DND-41 (cell line): Measurements from ENCODE around the gene PCAT6.

ENCODE experiments used
- ATAC-seq: fragments of 200-7000 bp; cut with Tn5 transposase; 3 replicates; pipeline ENCODE4 v1.9.1; 2021; ENCODE audit warnings: low read depth; ENCODE audit not compliant: insufficient read depth
- DNase-seq: peaks from one replicate; pipeline ENCODE4 v3.0.0-alpha.2; 2020
- H2AFZ ChIP-seq: 2 replicates; pipeline ENCODE4 v1.6.0; 2012; ENCODE audit warnings: low read depth, low read length
- H3K27ac ChIP-seq: 2 replicates; pipeline ENCODE4 v1.5.1; 2012; ENCODE audit warnings: low read length, inconsistent platforms
- H3K27me3 ChIP-seq: fragments of 200-600 bp; sonication (generic); 2 replicates; pipeline ENCODE4 v1.6.0; 2012; ENCODE audit warnings: low read length, mild to moderate bottlenecking, inconsistent platforms; ENCODE audit not compliant: insufficient read depth, poor library complexity
- H3K36me3 ChIP-seq: 2 replicates; pipeline ENCODE4 v1.5.1; 2012; ENCODE audit warnings: low read length, inconsistent platforms; ENCODE audit not compliant: insufficient read depth
- H3K4me1 ChIP-seq: 2 replicates; pipeline ENCODE4 v1.5.1; 2012; ENCODE audit warnings: mild to moderate bottlenecking, low read length; ENCODE audit not compliant: insufficient read depth
- H3K4me2 ChIP-seq: 2 replicates; pipeline ENCODE4 v1.6.0; 2012; ENCODE audit warnings: mild to moderate bottlenecking, moderate library complexity, low read length, inconsistent platforms; ENCODE audit not compliant: insufficient read depth
- H3K4me3 ChIP-seq, 2 experiments: fragments of 200-600 bp in 1 of 2; shearing (Covaris generic) in 1 of 2; 2 replicates each; pipeline ENCODE4 v1.5.1; 2012 to 2016; ENCODE audit warnings: inconsistent platforms in 2 of 2, low read length in 2 of 2, mild to moderate bottlenecking in 2 of 2, low read depth in 1 of 2, moderate library complexity in 1 of 2
- H3K79me2 ChIP-seq: 2 replicates; pipeline ENCODE4 v1.6.0; 2012; ENCODE audit warnings: low read length, inconsistent platforms; ENCODE audit not compliant: insufficient read depth
- H3K9ac ChIP-seq: 2 replicates; pipeline ENCODE4 v1.6.0; 2012; ENCODE audit warnings: low read depth, mild to moderate bottlenecking, inconsistent platforms, low read length, moderate library complexity
- H3K9me3 ChIP-seq: 2 replicates; pipeline ENCODE4 v1.5.1; 2012; ENCODE audit warnings: low read length, moderate library complexity, mild to moderate bottlenecking, inconsistent platforms; ENCODE audit not compliant: insufficient read depth, severe bottlenecking
- H4K20me1 ChIP-seq: 2 replicates; pipeline ENCODE4 v1.6.0; 2012; ENCODE audit warnings: low read length; ENCODE audit not compliant: insufficient read depth
- EZH2 ChIP-seq: IDR thresholded peaks from 3 replicates; pipeline ENCODE4 v1.6.1; 2012; ENCODE audit warnings: borderline replicate concordance, low read depth, mild to moderate bottlenecking, moderate library complexity, low read length, inconsistent platforms; ENCODE audit not compliant: severe bottlenecking
- TF ChIP-seq, protein P1 (sequence below): IDR thresholded peaks from 2 replicates; pipeline ENCODE4 v1.5.1; 2012; ENCODE audit warnings: borderline replicate concordance, low read length, moderate library complexity, mild to moderate bottlenecking; ENCODE audit not compliant: poor library complexity, severe bottlenecking; ENCODE audit errors: extremely low read depth

Gene PCAT6

DNA sequence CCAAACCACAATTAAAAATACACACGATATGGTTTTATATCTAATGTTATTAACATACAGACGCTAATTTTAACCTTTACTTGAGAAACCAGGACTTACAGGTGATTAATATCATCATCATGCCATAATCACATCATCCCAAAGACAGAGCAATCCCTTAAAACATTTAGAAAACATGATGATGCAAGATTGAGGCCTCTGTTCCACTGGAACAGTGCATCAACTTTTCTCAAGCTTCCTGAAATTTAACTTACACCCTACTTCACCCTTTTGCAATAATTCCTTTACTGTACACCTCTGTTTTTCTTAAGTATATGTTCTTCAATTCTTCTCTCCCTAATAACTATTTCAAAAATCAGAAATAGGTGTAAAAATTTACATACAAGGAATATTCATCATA, 40.6 kb upstream of the PCAT6 start:
- ATAC-seq, result no peak
- H3K9me3 ChIP-seq, result no peaks in the 10 kb centered on the region
- no peaks in the 10 kb centered on the region for H3K79me2 ChIP-seq
- H4K20me1 ChIP-seq, result no peaks in the 10 kb centered on the region
- TF ChIP-seq, protein P1, sequence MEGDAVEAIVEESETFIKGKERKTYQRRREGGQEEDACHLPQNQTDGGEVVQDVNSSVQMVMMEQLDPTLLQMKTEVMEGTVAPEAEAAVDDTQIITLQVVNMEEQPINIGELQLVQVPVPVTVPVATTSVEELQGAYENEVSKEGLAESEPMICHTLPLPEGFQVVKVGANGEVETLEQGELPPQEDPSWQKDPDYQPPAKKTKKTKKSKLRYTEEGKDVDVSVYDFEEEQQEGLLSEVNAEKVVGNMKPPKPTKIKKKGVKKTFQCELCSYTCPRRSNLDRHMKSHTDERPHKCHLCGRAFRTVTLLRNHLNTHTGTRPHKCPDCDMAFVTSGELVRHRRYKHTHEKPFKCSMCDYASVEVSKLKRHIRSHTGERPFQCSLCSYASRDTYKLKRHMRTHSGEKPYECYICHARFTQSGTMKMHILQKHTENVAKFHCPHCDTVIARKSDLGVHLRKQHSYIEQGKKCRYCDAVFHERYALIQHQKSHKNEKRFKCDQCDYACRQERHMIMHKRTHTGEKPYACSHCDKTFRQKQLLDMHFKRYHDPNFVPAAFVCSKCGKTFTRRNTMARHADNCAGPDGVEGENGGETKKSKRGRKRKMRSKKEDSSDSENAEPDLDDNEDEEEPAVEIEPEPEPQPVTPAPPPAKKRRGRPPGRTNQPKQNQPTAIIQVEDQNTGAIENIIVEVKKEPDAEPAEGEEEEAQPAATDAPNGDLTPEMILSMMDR, result no peak
- no peaks in the 10 kb centered on the region for H3K4me1 ChIP-seq
- H3K27me3 ChIP-seq, result peaks cover 22% of the 10 kb centered on the region
- no peak for DNase-seq
- H3K4me3 ChIP-seq, result no peak overlapping the region
- H2AFZ ChIP-seq, result no peak overlapping the region
- no peak overlapping the region for H3K27ac ChIP-seq
- H3K4me2 ChIP-seq, result no peak overlapping the region
- H3K36me3 ChIP-seq, result no peaks in the 10 kb centered on the region
- no peak overlapping the region for H3K9ac ChIP-seq

DNA sequence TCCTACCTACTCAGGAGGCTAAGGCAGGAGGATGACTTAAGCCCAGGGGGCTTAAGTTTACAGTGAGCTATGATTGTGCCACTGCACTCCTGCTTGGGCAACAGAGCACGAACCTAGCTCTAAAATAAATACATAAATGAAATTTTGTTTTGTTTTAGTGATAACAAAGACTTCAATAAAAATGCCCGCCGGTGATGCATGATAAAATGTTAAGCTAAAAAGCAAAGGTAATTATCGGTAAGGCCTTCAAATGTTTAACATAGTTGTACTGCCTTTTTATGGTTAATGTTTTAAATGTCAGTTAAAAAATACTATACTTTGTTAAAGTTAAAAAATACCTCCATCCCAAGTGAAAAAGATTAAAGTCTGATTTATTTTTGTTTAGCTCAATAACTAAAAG, 29.6 kb upstream of the PCAT6 start:
- no peak for DNase-seq
- no peak for TF ChIP-seq EZH2
- TF ChIP-seq, protein P1, result no peak
- Histone ChIP-seq H3K4me1 (no peaks in the 10 kb centered on the region), H2AFZ (no peak overlapping the region), H4K20me1 (no peaks in the 10 kb centered on the region), H3K36me3 (no peaks in the 10 kb centered on the region), H3K9ac (no peak overlapping the region), H3K27me3 (peaks cover 3% of the 10 kb centered on the region), H3K79me2 (no peaks in the 10 kb centered on the region), H3K4me3 (no peak overlapping the region), H3K4me2 (no peak overlapping the region), H3K27ac (no peak overlapping the region), H3K9me3 (no peaks in the 10 kb centered on the region)
- no peak for ATAC-seq

DNA sequence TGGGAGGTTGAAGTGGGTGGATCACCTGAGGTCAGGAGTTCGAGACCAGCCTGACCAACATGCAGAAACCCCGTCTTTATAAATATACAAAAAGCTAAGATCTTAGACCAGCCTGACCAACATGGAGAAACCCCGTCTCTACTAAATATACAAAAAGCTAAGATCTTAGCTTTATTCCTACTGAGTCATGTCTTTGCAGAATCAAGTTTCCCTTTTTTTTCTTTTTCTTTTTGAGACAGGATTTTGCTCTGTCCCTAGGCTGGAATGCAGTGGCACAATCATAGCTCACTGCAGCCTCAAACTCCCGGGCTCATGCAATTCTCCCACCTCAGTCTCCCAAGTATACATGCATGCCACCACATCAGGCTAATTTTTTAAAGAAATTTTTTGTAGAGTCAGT, 23.9 kb upstream of the PCAT6 start:
- Histone ChIP-seq H3K36me3 (no peaks in the 10 kb centered on the region), H3K9ac (no peak overlapping the region), H3K79me2 (no peaks in the 10 kb centered on the region), H4K20me1 (no peaks in the 10 kb centered on the region), H3K9me3 (no peaks in the 10 kb centered on the region), H3K27ac (no peak overlapping the region), H3K4me1 (no peaks in the 10 kb centered on the region), H3K4me3 (no peak overlapping the region), H3K27me3 (no peaks in the 10 kb centered on the region), H2AFZ (no peak overlapping the region), H3K4me2 (no peak overlapping the region)
- DNase-seq (no peak), ATAC-seq (no peak)
- no peak for TF ChIP-seq EZH2
- TF ChIP-seq, protein P1, result no peak

DNA sequence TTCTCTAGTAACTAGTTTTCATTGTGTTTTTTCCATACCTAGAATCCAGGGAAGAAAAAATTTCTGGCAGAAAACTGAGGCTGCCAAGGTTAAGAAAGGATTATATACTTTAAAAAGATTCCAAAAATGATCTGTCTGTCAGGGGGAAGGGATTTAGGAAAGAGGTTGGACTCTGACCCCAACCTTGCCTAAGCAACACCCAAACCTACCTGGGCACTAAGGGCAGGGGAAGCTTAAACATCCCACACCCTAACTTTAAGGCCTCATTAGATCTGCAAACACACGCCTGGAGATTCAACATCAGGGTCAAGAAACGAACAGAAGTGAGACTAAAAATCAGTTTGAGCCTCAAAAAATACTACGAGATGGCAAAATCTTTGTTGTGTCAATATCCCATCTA, 22.0 kb upstream of the PCAT6 start:
- no peaks in the 10 kb centered on the region for H3K27me3 ChIP-seq
- no peaks in the 10 kb centered on the region for H4K20me1 ChIP-seq
- DNase-seq, result no peak
- H3K9me3 ChIP-seq, result no peaks in the 10 kb centered on the region
- H3K9ac ChIP-seq, result no peak overlapping the region
- no peaks in the 10 kb centered on the region for H3K36me3 ChIP-seq
- no peak overlapping the region for H2AFZ ChIP-seq
- no peak overlapping the region for H3K4me2 ChIP-seq
- H3K27ac ChIP-seq, result no peak overlapping the region
- H3K4me3 ChIP-seq, result no peak overlapping the region
- no peaks in the 10 kb centered on the region for H3K79me2 ChIP-seq
- no peaks in the 10 kb centered on the region for H3K4me1 ChIP-seq
- no peak for ATAC-seq
- TF ChIP-seq EZH2, result no peak
- TF ChIP-seq, protein P1, result no peak
